ENCODE results near the gene BORCS6.
A peak's percentile ranks its signal among the peaks of the same experiment; 100 is the strongest.

BORCS6 gene

GRCh38 chr17:8212312-8213180 is 22.6 kb upstream of the BORCS6 start:
- TF ChIP-seq CTCF (IDR thresholded peaks at IDR 0.05; ENCODE audit: insufficient read depth, low read length, missing control alignments): no peak
- ChIA-PET POLR2A (no interaction called here), CTCF (no interaction called here)
- no peak overlapping the region for H3K4me3 ChIP-seq (ENCODE audit: low read depth, low read length)
- no peak for DNase-seq (ENCODE audit: low read depth, low spot score)

GRCh38 chr17:8210761-8211458 is 20.9 kb upstream of the BORCS6 start:
- DNase-seq (ENCODE audit: low read depth, low spot score): no peak
- peak overlapping the region; percentile 89 for H3K4me3 ChIP-seq (ENCODE audit: low read depth, low read length)
- CTCF ChIA-PET: interaction anchor here (0.6 to 2.0 kb wide), 7 partner anchors 8 to 692 kb away, joined by 3 to 8 read pairs (median 4); no protein-coding TSS in a partner anchor
- POLR2A ChIA-PET: interaction anchor here (0.7 to 1.5 kb wide), 4 partner anchors 12 to 77 kb away, joined by 3 to 9 read pairs (median 6); partner anchors contain the start of gene BORCS6
- TF ChIP-seq CTCF (IDR thresholded peaks at IDR 0.05; ENCODE audit: insufficient read depth, low read length, missing control alignments): no peak

GRCh38 chr17:8209907-8210760 is 20.2 kb upstream of the BORCS6 start, which contains the start of gene AURKB:
Gene AURKB (minus strand): TSS chr17:8210575. CDS start chr17:8210224, 351 bp downstream.
- ChIA-PET POLR2A (interaction anchor here (0.7 to 1.5 kb wide), 7 partner anchors 13 to 78 kb away, joined by 3 to 9 read pairs (median 3); partner anchors contain the start of gene BORCS6), CTCF (interaction anchor here (0.6 to 2.0 kb wide), 7 partner anchors 9 to 691 kb away, joined by 3 to 8 read pairs (median 4); no protein-coding TSS in a partner anchor)
- TF ChIP-seq CTCF (IDR thresholded peaks at IDR 0.05; ENCODE audit: insufficient read depth, low read length, missing control alignments): no peak
- peak; percentile 72 for DNase-seq (ENCODE audit: low read depth, low spot score)
- H3K4me3 ChIP-seq (ENCODE audit: low read depth, low read length): peak within 1 kb of the TSS; percentile 89

GRCh38 chr17:8206536-8206935 is 16.6 kb upstream of the BORCS6 start:
- DNase-seq (ENCODE audit: low read depth, low spot score): no peak
- H3K4me3 ChIP-seq (ENCODE audit: low read depth, low read length): no peak overlapping the region
- ChIA-PET POLR2A (no interaction called here), CTCF (interaction anchor here (1.0 to 2.1 kb wide), 3 partner anchors 12 to 86 kb away, joined by 3 to 6 read pairs (median 5); no protein-coding TSS in a partner anchor)
- no peak for TF ChIP-seq CTCF (IDR thresholded peaks at IDR 0.05; ENCODE audit: insufficient read depth, low read length, missing control alignments)

GRCh38 chr17:8204761-8205555 is 15.0 kb upstream of the BORCS6 start:
- POLR2A ChIA-PET: no interaction called here
- CTCF ChIA-PET: interaction anchor here (1.9 kb wide), 1 partner anchor 85 kb away, joined by 6 read pairs; no protein-coding TSS in a partner anchor

More at GRCh38 chr17:8204761-8205555, 15.0 kb upstream of the BORCS6 start:
- no peak for TF ChIP-seq CTCF (IDR thresholded peaks at IDR 0.05; ENCODE audit: insufficient read depth, low read length, missing control alignments)
- no peak overlapping the region for H3K4me3 ChIP-seq (ENCODE audit: low read depth, low read length)
- DNase-seq (ENCODE audit: low read depth, low spot score): no peak

All from AG04449 (cell line).